Measurements from ENCODE around the gene HLA-DRB1. TPM values are rescaled to one million over a fixed set of nuclear protein-coding genes. Genes with fewer than 3 reads are reported as not detected.
"Not testable (repeated sequence)": the region's sequence is repeated elsewhere in the genome, so short reads cannot be mapped to it uniquely, and the experiment has no call there.

Gene HLA-DRB1
- total RNA-seq, 1 donor from 2014 or later, result 33.7 TPM

GRCh38 chr6:32530431-32530793 lies 59.2 kb downstream of the HLA-DRB1 start:
- H3K4me1 Mint-ChIP-seq (ENCODE audit: low read depth); DNase-seq (ENCODE audit: low spot score); H3K36me3 Mint-ChIP-seq (ENCODE audit: low read depth); intact Hi-C loops (cut with micrococcal nuclease); H3K9me3 Mint-ChIP-seq; H3K27me3 Mint-ChIP-seq (ENCODE audit: insufficient read depth): not testable (repeated sequence)
- peak overlapping the region; percentile 59 for H3K4me3 Mint-ChIP-seq
- peak overlapping the region; percentile 0 for H3K27ac Mint-ChIP-seq

DNA sequence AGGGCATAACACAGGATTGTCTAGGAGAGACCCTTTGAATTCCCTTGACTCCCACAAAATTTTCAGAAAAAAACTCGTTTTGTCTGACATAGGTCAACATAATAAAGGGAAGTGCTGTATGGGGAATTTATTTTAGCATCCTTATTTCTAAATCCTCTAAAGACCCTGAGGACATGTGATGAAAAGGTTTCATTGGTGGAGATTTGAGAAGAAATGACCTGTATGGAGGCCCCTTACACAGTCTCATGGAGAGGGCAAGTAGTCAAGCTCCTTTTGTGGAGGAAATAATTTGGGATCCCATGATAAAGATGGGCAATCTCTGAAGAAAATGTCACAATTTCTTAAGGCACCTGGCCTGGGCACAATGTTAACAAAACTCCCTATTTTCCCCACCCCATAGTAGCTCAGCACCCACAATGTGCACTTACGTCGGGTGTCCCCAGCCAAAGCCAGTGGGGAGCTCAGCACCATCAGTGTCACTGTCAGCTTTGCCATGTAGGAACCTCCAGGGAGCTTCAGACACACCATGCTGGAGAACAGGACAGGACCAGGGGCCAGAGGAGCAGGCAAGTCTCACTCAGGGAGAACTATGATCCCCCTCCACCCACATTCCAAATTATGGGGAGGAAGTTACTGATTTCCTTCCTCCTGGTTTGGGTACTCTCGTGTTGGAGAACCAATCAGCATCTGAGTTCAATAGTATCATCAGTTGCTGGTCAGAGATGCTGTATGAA lies 59.8 kb downstream of the HLA-DRB1 start, which contains the start of gene HLA-DRB5:
Gene HLA-DRB5 (minus strand): TSS at position 591 of the 734 bp plus-strand sequence. CDS start 63 bp downstream, at position 528.
- Mint-ChIP-seq H3K9me3 (peaks cover 2% of the 10 kb centered on the region), H3K4me3 (peak within 1 kb of the TSS; percentile 59), H3K27ac (peak within 1 kb of the TSS; percentile 0), H3K36me3 (ENCODE audit: low read depth) (no peaks in the 10 kb centered on the region), H3K4me1 (ENCODE audit: low read depth) (peaks cover 4% of the 10 kb centered on the region), H3K27me3 (ENCODE audit: insufficient read depth) (peaks cover 5% of the 10 kb centered on the region)
- DNase-seq (ENCODE audit: low spot score), result no peak
- intact Hi-C loops (cut with micrococcal nuclease), result loop anchor here (2.0 kb wide), 1 partner anchor 41 kb away; no protein-coding TSS in a partner anchor

Other genes starting within 250 kb of the HLA-DRB1 start
- gene TSBP1, start 217.9 kb downstream of the HLA-DRB1 start, total RNA-seq, result not detected in 2 replicates
- gene BTNL2, start 182.7 kb downstream of the HLA-DRB1 start, total RNA-seq, result not detected in 2 replicates
- gene HLA-DRA, start 150.0 kb downstream of the HLA-DRB1 start, total RNA-seq, result 39.3 and 40.1 TPM in 2 replicates
- gene HLA-DRB5, start 59.6 kb downstream of the HLA-DRB1 start, total RNA-seq, result 15.8 and 20.3 TPM in 2 replicates
- 12.5 and 13.3 TPM in 2 replicates for gene HLA-DQA1, start 47.6 kb upstream of the HLA-DRB1 start, total RNA-seq
- 4.3 and 4.7 TPM in 2 replicates for gene HLA-DQB1, start 76.8 kb upstream of the HLA-DRB1 start, total RNA-seq
- gene HLA-DQA2, start 151.5 kb upstream of the HLA-DRB1 start, total RNA-seq, result 1.8 and 2.7 TPM in 2 replicates
- 0.51 and 0.67 TPM in 2 replicates for gene HLA-DQB2, start 173.7 kb upstream of the HLA-DRB1 start, total RNA-seq
- 4.2 and 4.3 TPM in 2 replicates for gene HLA-DOB, start 227.2 kb upstream of the HLA-DRB1 start, total RNA-seq
- gene TAP2, start 248.9 kb upstream of the HLA-DRB1 start, total RNA-seq, result 160 and 167 TPM in 2 replicates

Measured in activated T-helper 1 cell treated with anti-CD3 and anti-CD28 coated beads, Interleukin-12 subunit alpha, Interleukin-12 subunit beta, Interleukin-2, Interleukin-4 antibody, amounts not matched to agents 30 ng/mL and 10 ng/mL and 1 ng/mL, durations not matched to agents 14 hours and 24 hours and 36 hours (primary cell).